NCI-H2196 treated with DMSO at 0.1 percent for 48 hours (cell line): ENCODE measurements around the gene CCDC83.
"Not testable (repeated sequence)": the region's sequence is repeated elsewhere in the genome, so short reads cannot be mapped to it uniquely, and the experiment has no call there.

ENCODE experiments used
- DNase-seq: peaks from one replicate; lab custom pipeline; 2025; ENCODE audit not compliant: unreplicated experiment; lab: John Stamatoyannopoulos, UW

CCDC83 gene

DNA sequence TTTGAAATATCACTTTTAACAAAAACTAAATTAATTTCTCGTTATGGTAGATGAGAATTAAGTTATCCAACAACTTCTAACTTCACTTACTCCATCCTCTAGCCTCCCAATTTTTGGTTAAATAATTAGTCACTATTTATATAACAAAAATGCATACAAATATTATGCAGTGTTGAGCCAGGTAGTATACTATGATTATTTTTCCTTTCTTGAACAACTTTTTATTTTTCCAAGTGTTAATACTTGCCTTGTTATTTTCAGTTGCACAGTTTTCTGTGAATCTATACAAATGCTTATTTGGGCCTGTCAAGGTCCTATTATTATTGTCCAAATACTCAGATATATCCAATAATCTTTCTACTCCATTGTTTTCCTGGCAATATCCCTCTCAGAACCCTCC is 19.9 kb upstream of the CCDC83 start:
- no peak for DNase-seq

- DNase-seq = no peak
These were observed 19.5 kb upstream of the CCDC83 start for GRCh38 chr11:85835729-85836128.

DNA sequence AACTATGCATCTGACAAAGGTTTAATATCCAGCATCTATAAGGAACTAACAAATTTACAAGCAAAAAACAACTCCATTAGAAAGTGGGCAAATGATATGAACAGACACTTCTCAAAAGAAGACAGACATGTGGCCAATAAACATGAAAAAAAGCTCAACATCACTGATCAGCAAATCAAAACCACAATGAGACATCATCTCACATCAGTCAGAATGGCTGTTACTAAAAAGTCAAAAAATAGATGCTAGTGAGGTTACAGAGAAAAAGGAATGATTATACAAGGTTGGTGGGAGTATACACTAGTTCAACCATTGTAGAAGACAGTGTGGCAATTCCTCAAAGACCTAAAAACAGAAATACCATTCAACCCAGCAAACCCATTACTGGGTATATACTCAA is 14.3 kb upstream of the CCDC83 start:
- DNase-seq = not testable (repeated sequence)

DNA sequence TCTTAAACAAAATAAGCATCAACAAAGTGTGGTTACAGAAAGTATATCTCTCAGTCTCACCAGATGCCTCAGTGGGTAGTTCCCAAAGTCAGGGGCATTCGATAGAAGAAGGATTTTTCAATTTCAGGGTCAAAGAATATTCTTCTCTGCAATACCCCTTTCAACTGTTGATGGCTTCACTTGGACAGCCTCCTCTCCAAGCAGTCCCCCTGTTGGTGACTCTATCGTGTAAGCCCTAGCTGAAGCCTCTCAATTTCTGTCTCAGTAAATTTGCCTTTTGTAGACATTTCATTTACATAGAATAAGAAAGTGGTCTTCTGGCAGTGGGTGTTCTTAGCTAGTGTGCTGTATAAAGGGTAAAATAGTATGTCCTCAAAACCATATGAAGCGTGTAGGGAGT is 11.3 kb upstream of the CCDC83 start:
- no peak for DNase-seq

DNA sequence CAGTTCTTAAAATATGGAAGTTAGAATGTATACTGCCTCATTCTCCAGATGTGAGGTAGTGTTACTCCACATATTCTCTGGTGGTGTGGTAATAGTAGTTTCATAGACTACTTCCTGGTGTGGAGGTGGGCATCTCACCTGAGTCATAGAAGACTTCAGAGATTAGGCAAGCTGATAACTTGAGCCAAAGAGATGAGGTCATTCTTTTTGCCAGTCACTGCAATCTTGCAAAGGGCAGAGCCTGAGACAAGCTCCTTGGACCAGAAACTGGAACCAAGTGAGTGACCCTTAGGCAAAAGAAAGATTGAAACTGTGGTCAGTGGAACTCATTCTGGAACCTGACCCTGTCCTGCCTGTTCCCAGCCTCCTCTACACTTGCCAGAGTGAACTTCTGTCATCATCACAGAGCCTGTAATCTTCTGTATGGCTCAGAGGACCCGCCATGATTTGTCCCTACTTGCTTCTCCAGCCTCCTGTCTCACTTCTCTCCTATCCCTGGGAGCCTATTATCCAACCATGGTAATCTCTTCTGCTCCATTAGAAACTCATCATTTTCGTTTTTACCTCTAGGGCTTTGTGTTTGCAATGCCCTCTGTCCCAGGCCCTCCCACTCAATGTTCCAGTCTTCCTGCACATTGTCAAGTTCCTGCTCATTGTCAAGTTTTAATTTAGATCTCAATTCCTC is 10.6 kb upstream of the CCDC83 start:
- DNase-seq = peak; percentile 43

DNA sequence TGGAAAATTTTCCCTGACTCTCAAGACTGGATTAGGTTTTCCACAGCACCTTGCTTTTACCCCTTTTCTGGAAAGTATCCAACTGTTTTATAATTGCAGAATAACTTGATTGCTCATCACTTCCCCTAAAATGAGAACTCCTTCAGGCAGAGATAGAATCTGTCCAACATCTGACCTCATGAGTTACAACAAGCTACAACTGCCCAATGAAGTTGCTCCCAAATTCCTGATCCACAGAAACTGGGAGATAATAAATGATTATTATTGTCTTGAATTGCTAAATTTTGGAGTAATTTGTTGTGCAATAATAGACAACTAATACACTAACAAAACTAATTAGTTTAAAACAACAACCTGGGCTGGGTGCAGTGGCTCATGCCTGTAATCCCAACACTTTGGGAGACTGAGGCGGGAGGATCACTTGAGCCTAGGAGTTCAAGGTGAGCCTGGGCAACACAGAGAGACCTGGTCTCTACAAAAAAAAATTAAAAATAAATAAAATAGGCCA is 10.0 kb upstream of the CCDC83 start:
- peak; percentile 7 for DNase-seq

- DNase-seq = no peak
These were observed 7.7 kb upstream of the CCDC83 start for GRCh38 chr11:85847436-85847835.

- no peak for DNase-seq
These were observed 7.2 kb upstream of the CCDC83 start for GRCh38 chr11:85848006-85848405.

DNA sequence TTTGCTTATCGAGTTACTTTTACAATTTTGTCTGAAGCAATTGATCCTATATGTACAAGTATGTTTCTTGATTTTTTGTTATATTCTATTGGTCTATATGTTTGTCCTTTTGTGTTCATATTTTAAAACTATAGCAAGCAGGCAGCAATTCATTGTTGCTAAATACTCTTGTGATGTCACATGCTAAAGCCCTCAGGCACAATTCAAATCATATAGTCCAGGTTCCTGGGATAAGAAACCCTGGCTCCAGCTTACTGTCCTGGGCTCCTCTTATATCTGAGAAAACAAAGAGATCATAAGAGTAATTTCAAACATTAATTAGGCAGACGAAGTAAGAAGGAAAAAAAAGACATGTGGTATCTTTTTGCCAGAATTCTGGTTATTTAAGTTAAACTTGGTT is 6.6 kb upstream of the CCDC83 start:
- DNase-seq = no peak

- not testable (repeated sequence) for DNase-seq
These were observed 2.4 kb upstream of the CCDC83 start for GRCh38 chr11:85852754-85853153.

GRCh38 chr11:85853541-85853940 is 1.6 kb upstream of the CCDC83 start:
- DNase-seq = not testable (repeated sequence)

DNA sequence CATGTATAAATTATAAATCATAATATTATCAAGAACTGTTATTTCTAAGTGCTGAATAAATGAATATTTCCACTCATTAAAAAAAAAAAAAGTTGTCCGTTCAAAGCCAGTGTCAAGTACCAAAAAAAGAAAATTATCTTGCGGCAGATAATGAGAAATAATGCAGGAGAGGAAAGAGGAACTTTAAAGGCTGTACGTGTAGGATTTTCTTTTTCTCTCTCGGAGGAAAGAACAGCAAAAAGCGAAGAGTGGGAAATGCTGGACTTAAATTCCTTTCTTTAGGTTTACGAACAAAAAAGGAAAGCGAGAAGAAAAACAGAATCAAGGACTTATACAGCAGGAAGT is 999 bp upstream of the CCDC83 start:
- DNase-seq = no peak

DNA sequence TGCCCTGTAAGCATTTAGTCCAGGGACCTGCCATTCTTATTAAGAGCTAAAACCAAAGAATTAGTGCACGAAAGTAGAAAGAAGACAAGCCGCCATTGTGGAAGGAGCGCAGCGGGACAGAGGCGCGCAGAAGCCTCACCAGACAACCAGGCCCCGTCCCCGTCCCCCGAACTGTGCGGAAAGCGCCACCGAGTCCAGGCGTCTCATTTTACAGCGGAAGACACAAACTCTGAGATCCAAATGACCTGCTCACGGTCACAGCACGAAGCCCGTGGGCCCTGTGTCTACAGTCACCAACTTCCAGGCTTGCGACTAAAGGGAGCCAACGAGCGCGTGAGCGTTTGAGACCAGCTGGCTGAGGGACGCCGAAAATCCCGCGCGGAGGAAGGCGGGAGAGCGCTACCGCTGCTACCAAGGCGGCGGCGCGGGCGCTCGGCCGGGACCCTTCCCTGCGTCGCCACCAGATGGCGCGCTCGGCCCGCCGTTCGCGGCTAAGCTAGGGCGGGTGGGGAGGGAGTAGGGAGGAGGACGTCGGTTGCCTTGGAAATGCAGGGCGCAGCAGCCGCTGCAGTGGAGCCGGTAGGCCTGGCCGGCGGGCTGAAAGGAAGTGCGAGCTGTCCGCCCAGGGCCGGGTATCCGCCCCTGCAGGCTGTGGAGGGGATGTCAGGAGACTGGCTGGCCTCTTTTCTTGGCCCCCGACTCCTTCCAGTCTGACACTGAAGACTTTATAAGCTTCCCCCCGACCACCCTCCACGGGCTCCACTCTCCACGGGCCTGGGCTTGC is 434 bp upstream of the CCDC83 start:
- DNase-seq = peak; percentile 89

DNA sequence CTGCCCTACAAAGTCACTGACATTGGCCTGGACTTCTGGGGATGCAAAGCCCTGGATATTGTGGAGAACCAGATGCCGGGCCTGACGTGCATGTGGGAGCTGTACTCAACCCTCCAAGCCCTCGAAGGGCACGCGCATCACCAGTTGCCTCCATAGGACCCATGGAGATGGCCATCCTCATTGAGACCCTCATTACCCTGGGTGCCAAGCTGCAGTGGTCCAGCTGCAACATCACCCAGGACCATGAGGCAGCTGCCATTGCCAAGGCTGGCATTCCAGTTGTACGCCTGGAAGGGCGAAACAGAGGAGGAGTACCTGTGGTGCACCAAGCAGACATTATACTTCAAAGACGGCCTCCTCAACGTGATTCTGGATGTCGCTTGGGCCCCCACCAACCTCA is 1.9 kb downstream of the CCDC83 start:
- no peak for DNase-seq

DNA sequence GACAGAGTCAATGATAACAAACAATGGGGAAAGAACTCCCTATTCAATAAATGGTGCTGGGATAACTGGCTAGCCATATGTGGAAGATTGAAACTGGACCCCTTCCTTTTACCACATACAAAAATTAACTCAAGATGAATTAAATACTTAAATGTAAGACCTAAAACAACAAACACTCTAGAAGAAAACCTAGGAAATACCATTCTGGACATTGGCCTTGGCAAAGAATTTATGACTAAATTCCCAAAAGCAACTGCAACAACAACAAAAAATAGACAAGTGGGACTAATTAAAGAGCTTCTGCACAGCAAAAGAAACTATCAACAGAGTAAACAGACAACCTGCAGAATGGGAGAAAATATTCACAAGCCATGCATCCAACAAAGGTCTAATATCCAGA is 4.4 kb downstream of the CCDC83 start:
- not testable (repeated sequence) for DNase-seq

DNA sequence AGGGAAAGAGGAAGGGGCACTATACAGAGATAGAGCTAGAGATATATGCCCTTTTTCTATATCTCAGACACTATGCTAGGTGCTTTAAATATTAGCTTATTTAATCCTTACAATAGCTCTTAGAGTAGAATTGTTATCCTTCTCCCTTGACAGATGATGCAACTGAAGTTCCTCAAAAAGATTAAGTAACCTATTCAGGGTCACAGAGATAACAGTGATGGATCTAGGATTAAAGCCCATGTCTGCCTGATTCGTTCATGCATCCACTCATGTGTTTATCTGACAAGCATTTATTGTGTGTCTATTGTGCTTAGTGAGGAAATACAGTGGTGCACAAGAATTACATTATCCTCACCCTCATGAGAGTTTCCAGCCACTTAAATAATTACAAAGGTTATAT is 8.7 kb downstream of the CCDC83 start:
- DNase-seq = no peak

- no peak for DNase-seq
These were observed 11.1 kb downstream of the CCDC83 start for GRCh38 chr11:85866137-85866827.

DNA sequence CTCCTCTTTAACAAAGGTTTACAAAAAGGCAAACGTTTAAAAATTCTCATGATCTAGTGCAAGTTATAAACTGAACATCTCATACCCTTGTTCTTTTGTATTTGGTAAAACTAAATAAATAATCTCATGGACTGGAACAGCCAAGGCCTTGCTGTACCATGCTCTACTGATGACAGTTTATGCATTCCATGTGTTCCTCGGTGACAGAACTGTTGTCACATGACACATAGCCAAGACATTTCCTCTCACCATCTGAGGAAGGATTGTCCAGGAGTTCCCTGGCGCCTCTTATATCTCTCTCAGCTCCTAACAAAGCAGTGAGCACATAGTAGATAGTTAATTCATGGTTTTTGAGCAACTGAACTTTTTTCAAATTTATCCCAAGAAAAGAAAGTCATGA is 12.6 kb downstream of the CCDC83 start:
- no peak for DNase-seq

DNA sequence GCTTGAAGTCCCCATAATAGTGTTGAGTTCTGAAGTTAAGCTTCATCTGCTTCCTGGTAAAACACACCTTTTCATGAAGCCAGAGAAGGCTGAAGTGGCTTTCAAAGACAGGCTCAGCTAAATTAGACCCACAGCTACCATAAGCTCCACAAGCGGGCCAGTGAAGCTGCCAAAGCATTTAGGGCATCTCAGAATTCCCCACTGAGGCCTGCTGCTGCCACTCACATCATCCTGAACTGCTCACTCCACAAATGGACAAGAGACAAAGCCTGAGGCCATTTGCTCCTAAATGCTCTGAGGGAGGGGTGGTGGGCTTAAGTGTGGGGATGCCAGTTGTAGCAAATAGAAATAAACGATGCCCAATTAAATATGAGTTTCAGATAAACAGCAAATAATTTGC is 14.6 kb downstream of the CCDC83 start:
- DNase-seq = no peak

- no peak for DNase-seq
These were observed 19.1 kb downstream of the CCDC83 start for GRCh38 chr11:85874265-85874664.

GRCh38 chr11:85875505-85875904 is 20.3 kb downstream of the CCDC83 start:
- no peak for DNase-seq

GRCh38 chr11:85884581-85885021 is 29.4 kb downstream of the CCDC83 start:
- DNase-seq = no peak
